ENCODE data around the gene BAG1. TPM values are rescaled to one million over a fixed set of nuclear protein-coding genes. Genes with fewer than 3 reads are reported as not detected.

Gene BAG1
- total RNA-seq, 1 donor from 2014 or later, result 131 TPM

DNA sequence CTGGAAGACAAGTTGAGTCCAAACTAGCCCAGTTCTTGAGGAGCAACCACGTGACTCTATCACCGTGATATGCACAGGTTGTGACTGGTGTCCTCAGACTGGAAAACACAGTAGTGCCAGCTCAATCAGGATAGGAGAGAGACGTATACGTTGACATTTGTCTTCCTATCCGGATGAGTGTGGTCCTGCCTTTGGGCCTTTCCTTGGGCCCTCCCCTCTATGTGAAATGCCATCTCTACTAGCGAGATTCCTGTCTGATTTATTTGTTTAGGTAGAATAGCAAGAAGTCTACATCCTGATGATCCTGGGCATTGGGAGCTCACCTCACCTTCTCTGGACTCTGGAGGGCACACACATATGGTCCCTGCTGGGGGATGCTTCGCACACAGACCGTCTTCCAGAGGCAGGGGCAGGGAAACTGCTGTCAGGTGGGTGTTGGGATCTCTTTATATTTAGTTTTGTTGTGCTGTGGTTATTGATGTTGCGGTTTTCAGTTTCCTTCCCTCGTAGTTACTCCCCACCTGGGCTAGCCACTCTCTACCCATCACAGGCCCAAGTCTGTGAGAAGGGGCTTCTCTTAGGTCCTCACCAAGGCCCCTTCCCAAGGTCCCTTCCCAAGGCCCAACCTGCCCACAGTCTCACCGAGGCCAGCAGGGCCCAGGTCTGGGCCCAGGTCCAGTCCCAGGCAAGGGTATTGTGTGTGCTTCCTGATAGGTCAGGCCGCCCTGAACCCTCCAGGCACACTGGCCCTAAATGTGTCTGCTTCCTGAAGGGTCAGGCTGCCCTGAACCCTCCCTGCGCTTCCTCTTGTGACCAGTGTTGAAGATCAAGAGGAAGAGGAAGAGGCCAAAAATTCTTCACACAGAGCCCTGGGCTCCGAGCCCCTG, 43.6 kb downstream of the BAG1 start:
- no peak for DNase-seq (ENCODE audit: low spot score)

DNA sequence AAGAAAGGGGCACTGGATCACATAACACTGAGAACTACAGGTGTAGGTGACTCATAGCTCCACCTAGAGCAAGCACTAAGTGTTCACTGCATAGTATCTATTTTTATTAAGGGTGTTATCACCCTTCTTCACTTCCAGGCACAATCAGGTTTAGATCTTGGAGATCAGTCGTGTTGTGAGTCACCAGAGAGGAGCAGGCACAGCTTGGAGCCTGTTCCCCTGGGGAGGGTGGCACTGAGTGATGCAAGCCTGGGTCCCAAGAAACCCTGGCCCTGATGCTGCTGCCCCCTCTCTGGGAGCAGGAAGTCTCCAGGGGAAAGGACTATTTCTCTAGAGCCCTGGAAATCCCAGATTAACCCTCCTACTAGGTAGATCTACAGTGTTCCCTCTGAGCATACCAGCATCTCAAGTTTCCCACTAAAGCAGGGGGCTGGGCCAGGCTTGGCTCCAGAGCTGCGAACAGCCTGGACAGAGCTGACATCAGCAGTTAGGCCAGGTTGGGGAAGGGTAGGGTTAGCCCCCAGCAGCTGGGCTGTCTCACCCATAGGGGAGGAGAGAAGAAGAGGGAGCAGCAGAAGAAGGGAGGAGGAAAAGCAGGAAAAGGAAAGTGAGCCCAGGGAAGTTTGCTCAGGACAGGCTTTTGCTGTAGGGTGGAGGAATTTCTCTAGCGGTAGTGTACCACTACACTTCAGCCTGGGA, 52.7 kb downstream of the BAG1 start:
- no peak for DNase-seq (ENCODE audit: low spot score)

DNA sequence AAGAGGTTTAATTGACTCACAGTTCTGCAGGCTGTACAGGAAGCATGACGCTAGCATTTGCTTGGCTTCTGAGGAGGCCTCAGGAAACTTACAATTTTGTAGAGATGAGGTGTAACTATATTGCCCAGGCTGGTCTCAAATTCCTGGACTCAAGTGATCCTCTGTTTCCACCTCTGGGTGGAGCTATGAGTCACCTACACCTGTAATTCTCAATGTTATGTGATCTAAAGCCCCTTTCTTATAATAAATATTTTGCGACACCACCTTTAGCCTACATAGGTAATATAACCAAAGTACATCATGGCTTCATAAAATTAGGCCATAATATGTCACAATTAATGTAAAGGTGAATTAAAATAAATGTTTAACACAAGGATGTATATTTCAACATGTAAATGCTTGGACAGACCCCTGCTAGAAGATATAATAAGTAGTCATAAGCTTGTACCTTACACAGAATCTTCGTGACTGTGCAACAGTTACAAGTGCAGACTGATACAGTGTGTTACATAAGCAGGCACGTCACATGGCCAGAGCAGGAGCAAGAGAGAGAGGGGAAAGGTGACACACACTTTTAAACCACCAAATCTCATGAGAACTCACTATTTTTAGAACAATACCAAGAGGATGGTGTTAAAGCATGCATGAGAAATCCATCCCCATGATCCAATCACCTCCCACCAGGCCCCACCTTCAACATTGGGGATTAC, 54.3 kb downstream of the BAG1 start:
- DNase-seq (ENCODE audit: low spot score), result no peak

DNA sequence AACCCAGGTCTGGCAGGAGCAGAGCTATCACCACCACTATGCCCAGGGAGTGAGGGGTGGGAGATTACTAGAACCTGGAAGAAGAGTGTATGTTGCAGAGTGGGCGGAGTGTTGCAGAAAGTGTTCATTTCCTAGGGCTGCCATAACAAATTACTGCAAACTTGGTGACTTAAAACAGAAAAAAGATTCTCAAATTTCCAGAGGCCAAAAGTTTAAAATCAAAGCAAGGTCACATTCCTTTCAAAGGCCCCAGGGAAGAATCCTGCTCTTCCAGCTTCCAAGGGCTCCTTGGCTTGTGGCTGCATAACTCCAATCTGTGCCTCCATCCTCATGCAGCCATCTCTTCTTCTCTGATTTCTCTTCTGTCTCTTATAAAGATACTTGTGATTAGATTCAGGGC, 55.1 kb downstream of the BAG1 start:
- DNase-seq (ENCODE audit: low spot score), result no peak

DNA sequence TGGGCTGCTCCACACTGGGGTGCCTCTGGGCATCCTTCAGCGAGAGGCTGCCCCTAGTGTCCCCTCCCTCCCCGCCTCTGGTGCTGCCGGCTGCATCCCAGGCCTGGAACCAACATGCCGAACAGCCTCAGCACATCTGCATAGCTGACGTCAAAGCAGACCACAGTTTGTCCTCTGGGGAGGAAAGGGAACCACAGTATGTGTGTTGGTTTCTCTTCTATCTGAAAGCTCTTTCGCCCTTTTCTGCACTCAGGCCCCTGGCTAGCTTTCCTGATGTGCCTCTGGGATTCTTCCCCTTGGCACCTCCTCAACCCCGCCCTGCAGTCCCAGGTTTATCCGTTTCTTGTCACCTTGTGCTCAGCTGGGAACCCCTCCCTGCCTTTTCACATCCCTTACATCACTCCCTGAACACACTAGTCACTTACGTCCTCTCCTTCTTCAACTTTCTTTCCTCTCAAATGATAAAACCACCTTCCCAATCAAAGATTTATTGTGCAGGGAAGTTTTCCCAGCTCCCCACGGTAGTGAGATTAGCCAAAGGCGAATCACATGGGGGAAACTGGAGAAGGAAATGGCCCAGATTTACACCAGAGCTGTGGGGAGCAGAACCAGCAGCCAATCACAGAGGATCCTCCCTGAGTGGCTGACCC, 61.8 kb downstream of the BAG1 start:
- DNase-seq (ENCODE audit: low spot score), result no peak

Other genes starting within 250 kb of the BAG1 start
- gene DNAJA1, start 239.4 kb downstream of the BAG1 start, total RNA-seq, result 112 TPM
- gene SMU1, start 188.0 kb downstream of the BAG1 start, total RNA-seq, result 17.6 TPM
- 115 TPM for gene B4GALT1, start 97.4 kb downstream of the BAG1 start, total RNA-seq
- gene SPINK4, start 24.5 kb downstream of the BAG1 start, total RNA-seq, result not detected
- gene CHMP5, start 341 bp upstream of the BAG1 start, total RNA-seq, result 52.0 TPM
- 39.1 TPM for gene NFX1, start 25.8 kb upstream of the BAG1 start, total RNA-seq
- 323 TPM for gene AQP7, start 137.9 kb upstream of the BAG1 start, total RNA-seq
- 27.7 TPM for gene AQP3, start 182.9 kb upstream of the BAG1 start, total RNA-seq
- gene NOL6, start 209.2 kb upstream of the BAG1 start, total RNA-seq, result 35.7 TPM

All from mesenteric fat pad (tissue), 1 donor.